ENCODE results near the gene ZNF467.

- TF ChIP-seq CTCF (IDR thresholded peaks at IDR 0.05; ENCODE audit: low read length) (no peak), EZH2 (optimal IDR thresholded peaks at IDR 0.05; ENCODE audit: low read depth, low read length) (no peak)
These were observed 5.5 kb upstream of the ZNF467 start for GRCh38 chr7:149778696-149779501.
